ENCODE measurements around the gene NOTUM. TPM values are rescaled to one million over a fixed set of nuclear protein-coding genes. Genes with fewer than 3 reads are reported as not detected.
"Not testable (repeated sequence)": the region's sequence is repeated elsewhere in the genome, so short reads cannot be mapped to it uniquely, and the experiment has no call there.

Gene NOTUM
- total and polyA plus RNA-seq, 4 donors: 0.60 to 1.0 TPM; not detected in 2

- H3K27ac ChIP-seq (ENCODE audit: low read depth in 1 of 2, low read length in 2 of 2): no peak overlapping the region
- no peaks in the 10 kb centered on the region for H3K27me3 ChIP-seq (ENCODE audit: control insufficient read depth in 1 of 2, insufficient read depth in 2 of 2, low read length in 1 of 2)
- no peaks in the 10 kb centered on the region for H3K36me3 ChIP-seq (ENCODE audit: control insufficient read depth in 1 of 2, insufficient read depth in 2 of 2, low read length in 1 of 2)
These were observed 30.8 kb upstream of the NOTUM start for GRCh38 chr17:81991684-81992305.

GRCh38 chr17:81990836-81991683 is 30.1 kb upstream of the NOTUM start:
- 87 to 90% methylated on average over 25 of the region's 25 CpGs for WGBS, 2 donors
- ATAC-seq (ENCODE audit: low FRiP score): no peak

More at GRCh38 chr17:81991684-81992305, 30.8 kb upstream of the NOTUM start:
- intact Hi-C loops (cut with DNase I): no loop called here
- DNase-seq (peak; percentile 82 to 90), ATAC-seq (ENCODE audit: low FRiP score) (peak; percentile 76)
- no peaks in the 10 kb centered on the region for H3K9me3 ChIP-seq (ENCODE audit: control insufficient read depth, low read length)
- 5 to 6% methylated on average over 31 of the region's 31 CpGs for WGBS, 2 donors
- no peak overlapping the region for H3K4me3 ChIP-seq (ENCODE audit: low read length in 2 of 2)
- H3K4me1 ChIP-seq (ENCODE audit: control insufficient read depth in 1 of 2, insufficient read depth in 2 of 2, low read length in 2 of 2): no peaks in the 10 kb centered on the region

DNA sequence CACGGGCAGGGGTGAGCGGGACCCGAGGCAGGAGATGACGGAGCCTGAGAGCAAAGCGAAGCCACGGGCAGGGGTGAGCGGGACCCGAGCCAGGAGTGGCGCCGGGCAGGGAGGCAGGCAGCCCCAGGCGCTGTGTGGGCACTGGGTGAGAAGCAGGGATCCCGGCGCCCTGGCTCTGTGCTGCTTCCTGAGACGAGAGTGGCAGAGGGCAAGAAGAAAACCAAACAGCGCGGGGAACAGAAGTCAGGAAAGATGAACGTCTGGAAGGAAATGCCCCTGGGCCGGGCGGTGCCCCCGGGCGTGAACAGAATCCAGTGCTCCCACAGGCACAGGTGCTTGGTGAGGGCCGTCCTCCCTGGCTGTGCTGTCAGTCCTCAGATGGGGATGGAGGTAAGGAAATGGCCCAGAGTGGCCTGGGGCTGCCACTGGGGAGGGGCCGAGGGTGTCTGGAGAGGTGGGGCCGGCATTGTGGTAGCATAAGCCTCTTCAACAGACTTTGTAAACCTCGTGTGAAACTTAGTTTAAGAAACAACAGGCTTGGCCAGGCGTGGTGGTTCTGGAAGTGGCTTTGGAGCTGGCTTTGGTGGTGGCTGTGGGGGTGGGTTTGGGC is 26.3 kb upstream of the NOTUM start:
- DNase-seq (peak in 1 of 2 donors; percentile 71), ATAC-seq (ENCODE audit: low FRiP score) (no peak)
- Histone ChIP-seq H3K4me3 (ENCODE audit: low read length in 2 of 2) (no peak overlapping the region), H3K9me3 (ENCODE audit: control insufficient read depth, low read length) (no peaks in the 10 kb centered on the region), H3K27ac (ENCODE audit: low read depth in 1 of 2, low read length in 2 of 2) (no peak overlapping the region), H3K4me1 (ENCODE audit: control insufficient read depth in 1 of 2, insufficient read depth in 2 of 2, low read length in 2 of 2) (no peaks in the 10 kb centered on the region), H3K36me3 (ENCODE audit: control insufficient read depth in 1 of 2, insufficient read depth in 2 of 2, low read length in 1 of 2) (no peaks in the 10 kb centered on the region), H3K27me3 (ENCODE audit: control insufficient read depth in 1 of 2, insufficient read depth in 2 of 2, low read length in 1 of 2) (no peaks in the 10 kb centered on the region)
- intact Hi-C loops (cut with DNase I): no loop called here
- 93% methylated on average over 26 of the region's 26 CpGs for WGBS, 2 donors

More at GRCh38 chr17:81990836-81991683, 30.1 kb upstream of the NOTUM start:
- Histone ChIP-seq H3K9me3 (ENCODE audit: control insufficient read depth, low read length) (no peaks in the 10 kb centered on the region), H3K27ac (ENCODE audit: low read depth in 1 of 2, low read length in 2 of 2) (no peak overlapping the region), H3K27me3 (ENCODE audit: control insufficient read depth in 1 of 2, insufficient read depth in 2 of 2, low read length in 1 of 2) (no peaks in the 10 kb centered on the region), H3K4me3 (ENCODE audit: low read length in 2 of 2) (no peak overlapping the region), H3K4me1 (ENCODE audit: control insufficient read depth in 1 of 2, insufficient read depth in 2 of 2, low read length in 2 of 2) (no peaks in the 10 kb centered on the region), H3K36me3 (ENCODE audit: control insufficient read depth in 1 of 2, insufficient read depth in 2 of 2, low read length in 1 of 2) (no peaks in the 10 kb centered on the region)
- DNase-seq: peak; percentile 41 to 80
- intact Hi-C loops (cut with DNase I): no loop called here

DNA sequence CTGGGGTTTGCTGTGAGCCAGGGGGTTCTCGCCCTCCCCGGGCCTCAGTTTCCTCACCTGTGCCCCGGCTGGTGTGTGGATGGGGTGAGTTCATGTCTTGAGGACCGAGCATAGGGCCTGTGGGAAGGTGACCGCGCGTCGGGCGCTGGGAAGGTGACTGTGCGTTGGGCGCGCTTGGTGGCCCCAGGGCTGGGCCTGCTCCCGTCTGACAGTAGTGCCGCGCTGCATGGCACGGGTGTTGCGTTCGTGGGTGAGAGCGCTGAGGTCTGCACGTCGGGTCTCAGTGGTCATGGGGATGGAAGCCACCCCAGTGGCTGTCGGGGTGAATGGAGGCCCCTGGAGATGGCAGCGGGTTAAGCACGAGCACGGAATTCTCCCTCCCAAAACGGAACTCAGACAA is 25.6 kb upstream of the NOTUM start:
- no peaks in the 10 kb centered on the region for H3K27me3 ChIP-seq (ENCODE audit: control insufficient read depth in 1 of 2, insufficient read depth in 2 of 2, low read length in 1 of 2)
- 96 to 97% methylated on average over 26 of the region's 26 CpGs for WGBS, 2 donors
- intact Hi-C loops (cut with DNase I): no loop called here
- ATAC-seq (ENCODE audit: low FRiP score) (no peak), DNase-seq (peak in 1 of 2 donors; percentile 74)
- H3K36me3 ChIP-seq (ENCODE audit: control insufficient read depth in 1 of 2, insufficient read depth in 2 of 2, low read length in 1 of 2): no peaks in the 10 kb centered on the region
- H3K9me3 ChIP-seq (ENCODE audit: control insufficient read depth, low read length): no peaks in the 10 kb centered on the region
- H3K4me3 ChIP-seq (ENCODE audit: low read length in 2 of 2): no peak overlapping the region
- H3K4me1 ChIP-seq (ENCODE audit: control insufficient read depth in 1 of 2, insufficient read depth in 2 of 2, low read length in 2 of 2): no peaks in the 10 kb centered on the region
- no peak overlapping the region for H3K27ac ChIP-seq (ENCODE audit: low read depth in 1 of 2, low read length in 2 of 2)

DNA sequence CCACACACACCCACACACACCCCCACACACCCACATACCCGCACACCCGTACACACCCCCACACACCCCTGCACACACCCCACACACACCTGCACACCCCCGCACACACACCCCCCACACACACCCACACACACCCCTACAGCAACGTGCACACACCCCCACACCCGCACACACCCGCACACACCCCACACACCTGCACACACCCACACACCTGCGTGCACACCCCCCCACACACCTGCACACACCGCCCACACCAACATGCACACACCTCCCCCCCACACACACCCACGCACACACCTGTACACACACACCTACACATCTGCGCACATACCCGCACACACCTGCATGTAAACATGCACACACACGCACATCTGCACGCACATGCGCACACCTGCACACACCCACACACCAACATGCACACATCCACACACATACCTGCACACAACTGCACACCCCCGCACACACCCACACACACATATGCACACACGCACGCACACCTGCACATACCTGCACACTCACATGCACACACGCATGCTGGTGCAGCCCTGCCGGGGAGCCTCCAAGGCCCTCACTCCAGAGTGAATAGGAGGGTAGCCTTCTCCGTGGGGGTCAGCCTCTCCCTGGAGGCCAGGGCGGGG is 23.9 kb upstream of the NOTUM start:
- WGBS, 2 donors: 92% methylated on average over 21 of the region's 21 CpGs
- intact Hi-C loops (cut with DNase I): no loop called here
- no peak overlapping the region for H3K27ac ChIP-seq (ENCODE audit: low read depth in 1 of 2, low read length in 2 of 2)
- H3K4me3 ChIP-seq (ENCODE audit: low read length in 2 of 2): no peak overlapping the region
- H3K9me3 ChIP-seq (ENCODE audit: control insufficient read depth, low read length): no peaks in the 10 kb centered on the region
- DNase-seq (no peak), ATAC-seq (ENCODE audit: low FRiP score) (no peak)
- H3K36me3 ChIP-seq (ENCODE audit: control insufficient read depth in 1 of 2, insufficient read depth in 2 of 2, low read length in 1 of 2): no peaks in the 10 kb centered on the region
- no peaks in the 10 kb centered on the region for H3K4me1 ChIP-seq (ENCODE audit: control insufficient read depth in 1 of 2, insufficient read depth in 2 of 2, low read length in 2 of 2)
- no peaks in the 10 kb centered on the region for H3K27me3 ChIP-seq (ENCODE audit: control insufficient read depth in 1 of 2, insufficient read depth in 2 of 2, low read length in 1 of 2)

GRCh38 chr17:81983639-81984373 is 22.8 kb upstream of the NOTUM start:
- no peaks in the 10 kb centered on the region for H3K4me1 ChIP-seq (ENCODE audit: control insufficient read depth in 1 of 2, insufficient read depth in 2 of 2, low read length in 2 of 2)

DNA sequence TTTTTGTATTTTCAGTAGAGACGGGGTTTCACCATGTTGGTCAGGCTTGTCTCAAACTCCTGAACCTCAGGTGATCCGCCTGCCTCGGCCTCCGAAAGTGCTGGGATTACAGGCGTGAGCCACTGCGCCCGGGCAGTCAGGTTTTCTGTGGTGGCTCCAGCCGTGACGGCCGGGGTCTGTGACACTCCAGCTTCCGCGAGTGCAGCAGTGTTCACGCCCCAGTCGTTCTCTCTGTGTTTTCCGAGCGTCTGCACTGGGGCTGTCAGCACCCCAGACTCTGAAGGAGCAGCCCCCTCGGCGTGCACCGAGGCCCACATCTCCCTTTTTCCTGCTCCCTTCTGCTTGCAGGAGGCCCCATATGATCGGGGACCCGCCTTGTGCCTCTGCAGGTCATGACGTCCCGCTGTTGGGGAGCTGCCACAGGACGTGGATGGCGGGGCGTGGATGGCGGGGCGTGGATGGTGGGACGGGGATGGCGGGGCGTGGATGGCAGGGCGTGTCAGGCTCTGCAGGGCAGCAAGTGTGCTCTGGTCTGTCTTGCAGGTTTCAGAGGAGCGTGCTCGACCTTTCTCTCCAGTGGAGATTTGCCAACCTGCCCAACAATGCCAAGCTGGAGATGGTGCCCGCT is 22.1 kb upstream of the NOTUM start:
- ATAC-seq (ENCODE audit: low FRiP score): no peak
- DNase-seq: no peak
- H3K4me1 ChIP-seq (ENCODE audit: control insufficient read depth in 1 of 2, insufficient read depth in 2 of 2, low read length in 2 of 2): no peaks in the 10 kb centered on the region
- intact Hi-C loops (cut with DNase I): no loop called here
- no peak overlapping the region for H3K27ac ChIP-seq (ENCODE audit: low read depth in 1 of 2, low read length in 2 of 2)
- WGBS, 2 donors: 94% methylated on average over 35 of the region's 35 CpGs
- no peaks in the 10 kb centered on the region for H3K27me3 ChIP-seq (ENCODE audit: control insufficient read depth in 1 of 2, insufficient read depth in 2 of 2, low read length in 1 of 2)
- no peaks in the 10 kb centered on the region for H3K9me3 ChIP-seq (ENCODE audit: control insufficient read depth, low read length)
- H3K4me3 ChIP-seq (ENCODE audit: low read length in 2 of 2): no peak overlapping the region
- no peaks in the 10 kb centered on the region for H3K36me3 ChIP-seq (ENCODE audit: control insufficient read depth in 1 of 2, insufficient read depth in 2 of 2, low read length in 1 of 2)

More at GRCh38 chr17:81983639-81984373, 22.8 kb upstream of the NOTUM start:
- 95 to 96% methylated on average over 26 of the region's 26 CpGs for WGBS, 2 donors
- Histone ChIP-seq H3K9me3 (ENCODE audit: control insufficient read depth, low read length) (no peaks in the 10 kb centered on the region), H3K4me3 (ENCODE audit: low read length in 2 of 2) (no peak overlapping the region), H3K27ac (ENCODE audit: low read depth in 1 of 2, low read length in 2 of 2) (no peak overlapping the region), H3K27me3 (ENCODE audit: control insufficient read depth in 1 of 2, insufficient read depth in 2 of 2, low read length in 1 of 2) (no peaks in the 10 kb centered on the region), H3K36me3 (ENCODE audit: control insufficient read depth in 1 of 2, insufficient read depth in 2 of 2, low read length in 1 of 2) (no peaks in the 10 kb centered on the region)
- DNase-seq: peak in 1 of 2 donors; percentile 43
- intact Hi-C loops (cut with DNase I): no loop called here
- no peak for ATAC-seq (ENCODE audit: low FRiP score)

DNA sequence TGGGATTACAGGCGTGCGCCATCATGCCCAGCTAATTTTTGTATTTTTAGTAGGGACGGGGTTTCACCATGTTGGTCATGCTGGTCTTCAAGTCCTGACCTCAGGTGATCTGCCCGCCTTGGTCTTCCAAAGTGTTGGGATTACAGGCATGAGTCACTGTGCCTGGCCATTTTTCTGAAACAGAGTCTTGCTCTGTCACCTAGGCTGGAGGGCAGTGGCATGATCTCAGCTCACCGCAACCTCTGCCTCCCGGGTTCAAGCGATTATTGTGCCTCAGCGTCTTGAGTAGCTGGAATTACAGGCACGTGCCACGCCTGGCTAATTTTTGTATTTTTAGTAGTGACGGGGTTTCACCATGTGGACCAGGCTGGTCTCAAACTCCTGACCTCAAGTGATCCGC is 20.5 kb upstream of the NOTUM start:
- ATAC-seq (ENCODE audit: low FRiP score); H3K27me3 ChIP-seq (ENCODE audit: control insufficient read depth in 1 of 2, insufficient read depth in 2 of 2, low read length in 1 of 2); H3K27ac ChIP-seq (ENCODE audit: low read depth in 1 of 2, low read length in 2 of 2); H3K36me3 ChIP-seq (ENCODE audit: control insufficient read depth in 1 of 2, insufficient read depth in 2 of 2, low read length in 1 of 2); H3K4me1 ChIP-seq (ENCODE audit: control insufficient read depth in 1 of 2, insufficient read depth in 2 of 2, low read length in 2 of 2); intact Hi-C loops (cut with DNase I); H3K9me3 ChIP-seq (ENCODE audit: control insufficient read depth, low read length); H3K4me3 ChIP-seq (ENCODE audit: low read length in 2 of 2); DNase-seq: not testable (repeated sequence)
- 97 to 98% methylated on average over 12 of the region's 12 CpGs for WGBS, 2 donors

Measured in aorta (tissue), 5 donors.